SIG-M5 treated with dmso at 0.1 percent for 504 hours (cell line): ENCODE measurements around the gene HDDC3.
"Not testable (repeated sequence)": the region's sequence is repeated elsewhere in the genome, so short reads cannot be mapped to it uniquely, and the experiment has no call there.

Source experiments
- DNase-seq: peaks from one replicate; lab custom pipeline; 2025; ENCODE audit not compliant: unreplicated experiment; lab: John Stamatoyannopoulos, UW

The HDDC3 gene

GRCh38 chr15:90910441-90911301 lies 21.7 kb downstream of the HDDC3 start:
- DNase-seq = no peak

- no peak for DNase-seq
Measured at GRCh38 chr15:90909976-90910375, 22.4 kb downstream of the HDDC3 start.

DNA sequence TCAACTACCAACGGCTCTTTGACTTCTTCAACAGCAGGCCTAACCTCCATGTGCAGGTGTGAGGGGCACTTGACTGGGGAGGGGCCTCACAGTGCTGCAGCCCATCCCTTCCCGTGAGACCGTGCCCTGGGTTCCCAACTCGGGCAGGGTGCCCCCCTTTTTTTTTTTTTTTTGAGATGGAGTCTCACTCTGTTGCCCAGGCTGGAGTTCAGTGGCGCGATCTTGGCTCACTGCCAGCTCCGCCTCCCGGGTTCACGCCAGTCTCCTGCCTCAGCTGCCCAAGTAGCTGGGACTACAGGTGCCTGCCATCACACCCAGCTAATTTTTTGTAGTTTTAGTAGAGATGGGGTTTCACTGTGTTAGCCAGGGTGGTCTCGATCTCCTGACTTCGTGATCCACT lies 22.9 kb downstream of the HDDC3 start:
- DNase-seq = not testable (repeated sequence)

DNA sequence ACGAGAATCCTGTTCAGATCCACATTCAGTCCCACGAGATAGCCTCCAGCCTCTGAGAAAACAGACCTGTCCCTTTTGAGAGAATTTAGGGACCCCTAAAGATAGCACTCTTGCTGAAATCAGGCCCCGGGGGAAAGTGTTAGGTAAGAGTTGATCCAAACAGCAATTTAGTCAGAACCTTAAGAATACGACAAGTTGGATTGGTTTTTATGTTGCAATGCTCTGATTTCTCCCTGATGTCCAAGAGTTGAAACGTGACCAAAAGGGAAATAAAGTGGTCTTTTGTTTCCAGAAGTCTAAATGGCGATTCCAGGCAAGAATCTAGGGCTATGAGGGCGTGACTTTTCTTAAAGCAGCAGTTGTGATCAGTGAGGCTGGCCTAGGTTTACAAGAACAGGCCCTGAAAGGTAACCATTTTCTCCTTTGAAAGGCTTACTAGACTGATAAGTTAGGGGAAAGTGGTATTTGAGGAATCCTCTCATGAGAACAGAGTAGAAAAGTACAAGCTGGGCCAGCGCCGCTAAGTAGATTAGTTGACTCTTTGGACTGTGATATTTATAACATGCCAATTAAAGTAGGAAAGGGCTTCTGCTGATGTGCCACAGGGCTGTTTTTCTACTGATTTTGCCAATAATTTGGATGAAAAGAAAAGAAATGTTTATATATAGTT lies 24.4 kb downstream of the HDDC3 start:
- no peak for DNase-seq

- DNase-seq = no peak
Measured at GRCh38 chr15:90907051-90907660, 25.2 kb downstream of the HDDC3 start.

GRCh38 chr15:90906181-90906849 lies 26.0 kb downstream of the HDDC3 start:
- no peak for DNase-seq

DNA sequence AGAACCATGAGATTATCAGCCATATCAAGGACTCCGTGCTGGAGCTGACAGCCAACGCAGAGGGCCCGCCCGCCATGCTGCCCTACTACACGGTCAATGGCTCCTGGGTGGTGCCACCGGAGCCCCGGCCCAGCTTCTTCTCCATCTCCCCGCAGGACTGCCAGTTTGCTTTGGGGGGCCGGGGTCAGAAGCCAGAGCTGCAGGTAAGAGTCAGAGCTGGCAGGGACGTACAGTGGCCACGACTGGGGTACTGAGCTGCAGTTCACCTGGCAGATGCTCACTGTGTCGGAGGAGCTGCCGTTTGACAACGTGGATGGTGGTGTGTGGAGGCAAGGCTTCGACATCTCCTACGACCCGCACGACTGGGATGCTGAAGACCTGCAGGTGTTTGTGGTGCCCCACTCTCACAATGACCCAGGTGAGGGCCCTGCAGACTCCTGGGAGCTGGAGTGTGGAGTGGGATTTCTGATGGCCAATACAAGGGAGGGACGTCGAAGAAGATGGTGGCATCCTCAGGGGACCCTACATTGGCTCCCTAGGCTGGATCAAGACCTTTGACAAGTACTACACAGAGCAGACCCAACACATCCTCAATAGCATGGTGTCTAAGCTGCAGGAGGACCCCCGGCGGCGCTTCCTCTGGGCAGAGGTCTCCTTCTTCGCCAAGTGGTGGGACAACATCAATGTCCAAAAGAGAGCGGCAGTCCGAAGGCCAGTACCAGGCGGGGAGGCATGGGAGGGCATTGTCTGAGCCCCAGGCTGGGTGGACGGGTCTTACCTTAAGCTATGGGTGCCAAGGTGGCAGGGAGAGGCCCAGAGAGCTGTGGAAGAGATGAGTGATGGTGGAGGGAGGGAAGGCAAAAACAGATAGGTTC lies 26.8 kb downstream of the HDDC3 start:
- DNase-seq = no peak

DNA sequence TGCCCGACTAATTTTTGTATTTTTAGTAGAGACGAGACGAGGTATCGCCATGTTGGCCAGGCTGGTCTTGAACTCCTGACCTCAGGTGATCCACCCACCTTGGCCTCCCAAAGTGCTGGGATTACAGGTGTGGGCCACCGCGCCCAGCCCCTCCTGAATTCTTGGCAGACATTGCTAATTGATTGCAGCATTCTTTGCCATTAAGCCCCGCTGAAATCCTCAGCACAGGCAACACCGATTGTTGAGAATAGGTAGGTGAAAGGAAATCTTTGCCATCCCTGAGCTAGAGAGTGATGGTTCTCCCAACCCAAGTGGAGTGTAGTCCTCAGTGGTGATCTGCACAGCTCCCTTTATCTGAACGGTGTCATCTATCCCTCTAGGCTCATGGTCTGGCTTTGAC lies 27.6 kb downstream of the HDDC3 start:
- no peak for DNase-seq

DNA sequence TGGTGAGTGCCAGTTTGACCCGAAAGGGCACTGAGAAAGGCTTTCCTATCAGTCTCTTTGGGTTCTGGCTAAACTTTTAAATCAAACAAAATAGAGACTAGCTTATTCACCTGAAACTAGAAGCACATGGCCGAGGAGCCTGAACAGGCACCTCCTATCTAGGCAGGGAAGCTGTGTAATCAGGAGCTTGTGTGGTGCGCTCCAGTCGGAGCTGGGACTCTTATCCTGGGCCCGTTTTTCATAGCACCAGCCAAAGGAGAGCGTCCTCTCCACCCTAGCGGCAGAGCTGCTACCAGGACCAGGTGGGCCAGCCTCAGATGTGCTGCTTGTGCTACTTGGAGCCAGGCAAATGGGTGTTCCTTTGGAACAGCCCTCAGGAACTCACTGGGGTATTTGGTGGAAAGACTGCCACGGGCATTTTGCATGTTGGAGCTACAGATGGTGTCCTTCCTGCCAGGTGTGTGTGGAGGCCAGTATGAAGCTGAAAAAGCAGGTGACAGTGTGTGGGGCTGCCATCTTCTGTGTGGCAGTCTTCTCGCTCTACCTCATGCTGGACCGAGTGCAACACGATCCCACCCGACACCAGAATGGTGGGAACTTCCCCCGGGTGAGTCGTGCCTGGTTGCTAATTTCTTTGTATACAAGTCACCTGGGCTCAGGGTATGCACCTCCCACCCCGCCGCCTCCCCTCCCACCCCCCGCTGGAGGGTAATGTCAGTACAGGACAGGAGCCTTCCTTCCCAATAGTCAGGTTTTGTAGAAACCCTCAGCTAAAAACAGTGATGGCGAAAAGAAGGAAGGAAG lies 28.4 kb downstream of the HDDC3 start:
- peak; percentile 1 for DNase-seq

- DNase-seq = peak; percentile 44
Measured at GRCh38 chr15:90902840-90903732, 29.3 kb downstream of the HDDC3 start, which contains the start of gene MAN2A2. Gene MAN2A2 (plus strand): TSS chr15:90903302. CDS start chr15:90904208, 906 bp downstream.

GRCh38 chr15:90902040-90902839 lies 30.1 kb downstream of the HDDC3 start:
- DNase-seq = peak; percentile 84

- no peak for DNase-seq
Measured at GRCh38 chr15:90901175-90902039, 30.9 kb downstream of the HDDC3 start.

GRCh38 chr15:90897131-90897655 lies 35.2 kb downstream of the HDDC3 start:
- DNase-seq = peak; percentile 86

DNA sequence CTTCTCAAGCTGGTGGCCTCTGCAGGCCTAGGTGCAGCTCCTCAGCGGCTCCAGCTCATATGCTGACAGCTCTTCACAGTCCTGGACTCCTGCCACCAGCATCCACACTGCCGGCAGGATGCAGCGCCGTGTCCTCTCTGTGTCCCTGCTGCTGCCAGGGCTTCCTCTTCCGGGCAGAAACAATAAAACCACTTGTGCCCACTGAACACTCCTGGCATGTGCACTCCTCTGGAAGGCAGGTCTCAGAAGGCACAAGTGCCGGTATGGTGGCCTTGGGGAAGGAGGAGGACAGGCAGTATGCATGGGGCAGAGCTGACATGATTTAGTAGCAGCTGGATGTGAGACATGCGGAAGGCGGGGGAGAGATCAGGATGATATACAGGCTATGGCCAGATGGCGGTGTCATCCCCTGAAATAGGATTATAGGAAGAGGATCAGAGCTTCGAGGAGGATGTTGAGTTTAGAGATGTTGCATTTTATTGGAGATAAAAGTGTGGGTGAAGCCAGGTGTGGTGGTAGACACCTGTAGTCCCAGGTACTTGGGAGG lies 36.7 kb downstream of the HDDC3 start:
- peak; percentile 18 for DNase-seq

- no peak for DNase-seq
Measured at GRCh38 chr15:90893175-90894090, 38.9 kb downstream of the HDDC3 start.
